C1 segment of cervical spinal cord (tissue), 14 donors: ENCODE data around the gene TFRC.
"Not testable (repeated sequence)": the region's sequence is repeated elsewhere in the genome, so short reads cannot be mapped to it uniquely, and the experiment has no call there.

Experiments
- DNase-seq, 14 donors: peaks; one replicate each; lab custom pipeline; 2025; lab: John Stamatoyannopoulos, UW

The TFRC gene

DNA sequence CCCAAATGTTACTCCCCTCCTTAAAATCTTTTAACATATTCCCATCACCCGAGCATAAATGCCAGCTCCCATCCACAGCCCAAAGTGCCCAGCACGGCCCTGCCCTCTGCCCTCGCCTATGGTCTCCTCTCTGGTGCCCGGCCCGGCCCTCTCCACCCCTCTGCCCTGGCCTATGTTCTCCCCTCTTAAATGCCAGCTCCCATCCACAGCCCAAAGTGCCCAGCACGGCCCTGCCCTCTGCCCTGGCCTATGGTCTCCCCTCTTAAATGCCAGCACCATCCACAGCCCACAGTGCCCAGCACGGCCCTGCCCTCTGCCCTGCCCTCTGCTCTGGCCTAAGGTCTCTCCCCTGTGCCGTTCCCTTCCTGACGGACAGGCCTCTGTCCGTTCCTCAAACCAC is 76.6 kb downstream of the TFRC start:
- not testable (repeated sequence) for DNase-seq

- DNase-seq = not testable (repeated sequence)
Measured at GRCh38 chr3:196004359-196005052, 77.4 kb downstream of the TFRC start.

DNA sequence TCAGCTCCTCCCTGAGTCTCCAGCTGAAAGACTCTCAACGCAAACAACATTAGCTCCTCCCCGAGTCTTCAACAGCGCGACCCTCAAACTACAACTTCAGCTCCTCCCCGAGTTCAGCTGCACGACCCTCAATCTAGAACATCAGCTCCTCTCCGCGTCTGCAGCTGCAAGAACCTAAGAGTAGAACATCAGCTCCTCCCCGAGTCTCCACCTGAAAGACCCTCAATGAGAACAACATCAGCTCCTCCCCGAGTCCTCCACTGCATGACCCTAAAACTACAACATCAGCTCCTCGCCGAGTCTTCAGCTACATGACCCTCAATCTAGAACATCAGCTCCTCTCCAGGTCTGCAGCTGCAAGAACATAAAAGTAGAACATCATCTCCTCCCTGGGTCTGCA is 78.3 kb downstream of the TFRC start:
- DNase-seq = no peak

GRCh38 chr3:196002721-196003120 is 79.2 kb downstream of the TFRC start:
- DNase-seq = not testable (repeated sequence)

GRCh38 chr3:196001240-196001639 is 80.7 kb downstream of the TFRC start:
- DNase-seq = not testable (repeated sequence)

DNA sequence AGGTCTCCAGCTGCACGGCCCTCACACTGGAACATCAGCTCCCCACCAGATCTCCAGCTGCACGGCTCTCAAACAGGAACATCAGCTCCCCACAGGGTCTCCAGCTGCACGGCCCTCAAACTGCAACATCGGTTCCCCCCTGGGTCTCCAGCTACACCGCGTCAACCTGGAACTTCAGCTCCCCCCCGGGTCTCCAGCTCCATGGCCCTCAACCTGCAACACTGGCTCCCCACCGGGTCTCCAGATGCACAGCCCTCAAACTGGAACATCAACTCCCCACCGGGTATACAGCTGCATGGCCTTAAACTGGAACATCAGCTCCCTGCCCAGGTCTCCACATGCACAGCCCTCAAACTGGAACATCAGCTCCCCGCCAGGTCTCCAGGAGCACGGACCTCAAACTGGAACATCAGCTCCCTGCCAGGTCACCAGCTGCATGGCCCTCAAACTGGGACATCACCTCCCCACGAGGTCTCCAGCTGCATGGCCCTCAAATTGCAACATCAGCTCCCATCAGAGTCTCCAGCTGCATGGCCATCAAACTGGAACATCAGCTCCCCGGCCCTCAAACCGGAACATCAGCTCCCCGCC is 81.4 kb downstream of the TFRC start:
- not testable (repeated sequence) for DNase-seq

GRCh38 chr3:195999896-196000295 is 82.0 kb downstream of the TFRC start:
- no peak for DNase-seq
